ENCODE measurements around the gene PIEZO1. TPM values are rescaled to one million over a fixed set of nuclear protein-coding genes. Genes with fewer than 3 reads are reported as not detected.

PIEZO1 gene
- total RNA-seq, 1 donor from 2014 or later: 37.7 TPM

GRCh38 chr16:88778271-88778525 is 6.8 kb downstream of the PIEZO1 start:
- no peak for DNase-seq (ENCODE audit: low spot score, unreplicated experiment)
- no peak for TF ChIP-seq CTCF (IDR thresholded peaks at IDR 0.05; ENCODE audit: unreplicated experiment)
- H3K27ac Mint-ChIP-seq: no peak overlapping the region
- peaks cover 7% of the 10 kb centered on the region for H3K4me1 Mint-ChIP-seq (ENCODE audit: low read depth)
- H3K4me3 Mint-ChIP-seq (ENCODE audit: low read depth): no peak overlapping the region
- H3K36me3 Mint-ChIP-seq (ENCODE audit: insufficient read depth): no peaks in the 10 kb centered on the region
- no peaks in the 10 kb centered on the region for H3K9me3 Mint-ChIP-seq (ENCODE audit: low read depth)
- H3K27me3 Mint-ChIP-seq: peaks cover 18% of the 10 kb centered on the region

GRCh38 chr16:88777471-88778270 is 7.3 kb downstream of the PIEZO1 start:
- Mint-ChIP-seq H3K27ac (no peak overlapping the region), H3K36me3 (ENCODE audit: insufficient read depth) (no peaks in the 10 kb centered on the region), H3K9me3 (ENCODE audit: low read depth) (no peaks in the 10 kb centered on the region), H3K27me3 (peaks cover 13% of the 10 kb centered on the region), H3K4me1 (ENCODE audit: low read depth) (peaks cover 11% of the 10 kb centered on the region), H3K4me3 (ENCODE audit: low read depth) (no peak overlapping the region)
- no peak for DNase-seq (ENCODE audit: low spot score, unreplicated experiment)
- TF ChIP-seq CTCF (IDR thresholded peaks at IDR 0.05; ENCODE audit: unreplicated experiment): no peak

GRCh38 chr16:88775825-88776224 is 9.2 kb downstream of the PIEZO1 start:
- no peak overlapping the region for H3K4me3 Mint-ChIP-seq (ENCODE audit: low read depth)
- H3K9me3 Mint-ChIP-seq (ENCODE audit: low read depth): no peaks in the 10 kb centered on the region
- no peaks in the 10 kb centered on the region for H3K36me3 Mint-ChIP-seq (ENCODE audit: insufficient read depth)
- H3K27ac Mint-ChIP-seq: no peak overlapping the region
- no peak for TF ChIP-seq CTCF (IDR thresholded peaks at IDR 0.05; ENCODE audit: unreplicated experiment)
- no peak for DNase-seq (ENCODE audit: low spot score, unreplicated experiment)
- H3K27me3 Mint-ChIP-seq: peaks cover 5% of the 10 kb centered on the region
- peaks cover 15% of the 10 kb centered on the region for H3K4me1 Mint-ChIP-seq (ENCODE audit: low read depth)

- H3K27ac Mint-ChIP-seq: no peak overlapping the region
- no peak for DNase-seq (ENCODE audit: low spot score, unreplicated experiment)
- no peaks in the 10 kb centered on the region for H3K9me3 Mint-ChIP-seq (ENCODE audit: low read depth)
- no peak for TF ChIP-seq CTCF (IDR thresholded peaks at IDR 0.05; ENCODE audit: unreplicated experiment)
- peaks cover 5% of the 10 kb centered on the region for H3K27me3 Mint-ChIP-seq
- H3K4me1 Mint-ChIP-seq (ENCODE audit: low read depth): peaks cover 13% of the 10 kb centered on the region
- H3K4me3 Mint-ChIP-seq (ENCODE audit: low read depth): no peak overlapping the region
- H3K36me3 Mint-ChIP-seq (ENCODE audit: insufficient read depth): no peaks in the 10 kb centered on the region
These were observed 10.3 kb downstream of the PIEZO1 start for GRCh38 chr16:88774544-88775393.

GRCh38 chr16:88773812-88774291 is 11.2 kb downstream of the PIEZO1 start:
- Mint-ChIP-seq H3K27ac (no peak overlapping the region), H3K4me3 (ENCODE audit: low read depth) (no peak overlapping the region), H3K4me1 (ENCODE audit: low read depth) (peaks cover 17% of the 10 kb centered on the region), H3K36me3 (ENCODE audit: insufficient read depth) (no peaks in the 10 kb centered on the region), H3K27me3 (peaks cover 5% of the 10 kb centered on the region), H3K9me3 (ENCODE audit: low read depth) (no peaks in the 10 kb centered on the region)
- no peak for TF ChIP-seq CTCF (IDR thresholded peaks at IDR 0.05; ENCODE audit: unreplicated experiment)
- no peak for DNase-seq (ENCODE audit: low spot score, unreplicated experiment)
